ENCODE results near the gene CHRM4. TPM values are rescaled to one million over a fixed set of nuclear protein-coding genes. Genes with fewer than 3 reads are reported as not detected.

Gene CHRM4
- total RNA-seq (2014; rRNA removed; shearing (Covaris generic)) = 0.08 and 1.2 TPM in 2 replicates

DNA sequence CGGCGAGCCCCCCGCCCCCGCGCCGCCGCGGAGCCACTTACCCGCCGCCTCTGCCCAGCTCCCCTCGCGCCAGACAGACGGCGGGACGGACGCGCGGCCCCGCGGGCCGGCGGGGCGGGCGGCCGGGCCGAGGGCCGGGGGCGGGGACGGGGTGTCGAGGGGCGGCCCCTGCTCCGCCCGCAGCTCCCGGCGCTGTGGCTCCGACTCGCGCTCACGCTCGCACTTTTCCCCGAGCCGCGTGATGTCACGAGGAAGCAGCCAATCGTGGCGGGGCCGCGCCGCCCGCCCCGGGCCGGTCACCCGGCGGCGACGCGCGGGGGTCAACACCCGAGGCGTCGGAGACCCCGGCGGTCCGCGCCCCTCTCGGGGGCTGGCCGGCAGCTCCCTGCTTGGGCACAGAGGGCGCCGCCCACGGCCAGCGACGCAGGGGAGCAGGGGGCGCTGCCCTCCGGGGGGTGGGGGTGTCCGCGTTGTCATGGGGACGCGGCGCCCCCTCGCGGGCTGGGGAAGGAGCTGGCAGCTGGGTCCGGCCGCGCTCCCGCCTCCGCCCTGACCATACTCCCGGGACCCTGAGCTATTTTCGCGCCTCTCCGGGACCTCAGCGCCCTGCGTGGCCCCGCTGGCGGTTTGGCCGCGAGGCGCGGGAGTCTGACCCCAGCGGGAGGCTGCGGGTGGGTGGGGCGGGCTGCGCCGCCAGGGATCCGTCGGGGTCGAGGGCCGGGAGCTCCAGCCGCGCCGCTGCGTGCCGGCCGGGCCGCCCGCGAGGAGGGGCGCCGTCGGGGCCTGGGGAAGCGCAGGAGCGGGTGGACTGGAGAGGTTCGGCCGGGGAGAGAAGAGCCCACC is at the start of gene CHRM4:
TSS of gene CHRM4 (minus strand) at position 199 of the 843 bp plus-strand sequence. CDS start 5,219 bp downstream, outside the sequence.

DNA sequence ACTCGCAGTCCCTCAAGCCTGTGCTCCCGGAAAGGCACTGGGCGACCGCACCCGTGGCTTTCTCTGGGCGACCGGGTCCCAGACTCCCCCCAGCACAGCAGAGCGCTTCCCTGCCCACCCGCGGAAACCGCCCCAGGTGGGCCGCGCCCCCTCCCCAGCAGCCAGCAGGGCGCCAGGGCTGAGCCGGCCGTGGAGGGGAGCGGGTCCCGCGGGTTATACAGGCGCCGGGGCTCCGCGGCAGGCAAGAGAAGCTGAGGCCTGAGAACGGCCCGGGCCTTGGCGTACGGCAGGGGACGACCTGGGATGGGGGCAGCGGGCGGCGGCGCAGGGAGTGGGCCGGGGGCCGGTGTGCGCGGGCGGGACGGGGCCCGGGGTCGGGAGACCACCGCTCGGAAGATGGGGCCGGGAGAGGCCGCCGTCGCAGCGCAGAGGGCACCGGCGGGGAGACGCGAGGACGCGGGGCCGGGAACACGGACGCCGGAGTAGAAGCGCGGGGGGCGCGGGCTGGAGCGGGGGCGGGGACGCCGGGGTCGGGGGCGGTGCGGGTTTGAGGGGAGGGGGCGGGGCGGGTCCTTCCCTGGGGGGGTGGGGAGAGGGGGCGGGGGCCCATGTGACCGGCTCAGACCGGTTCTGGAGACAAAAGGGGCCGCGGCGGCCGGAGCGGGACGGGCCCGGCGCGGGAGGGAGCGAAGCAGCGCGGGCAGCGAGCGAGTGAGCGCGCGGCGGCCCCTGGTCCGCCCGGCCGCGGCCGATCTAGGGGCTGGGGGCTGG is 10.3 kb downstream of the CHRM4 start, which contains the start of gene MDK:
TSS of gene MDK (plus strand) at position 622 of the 771 bp plus-strand sequence. CDS start 389 bp downstream, outside the sequence.

DNA sequence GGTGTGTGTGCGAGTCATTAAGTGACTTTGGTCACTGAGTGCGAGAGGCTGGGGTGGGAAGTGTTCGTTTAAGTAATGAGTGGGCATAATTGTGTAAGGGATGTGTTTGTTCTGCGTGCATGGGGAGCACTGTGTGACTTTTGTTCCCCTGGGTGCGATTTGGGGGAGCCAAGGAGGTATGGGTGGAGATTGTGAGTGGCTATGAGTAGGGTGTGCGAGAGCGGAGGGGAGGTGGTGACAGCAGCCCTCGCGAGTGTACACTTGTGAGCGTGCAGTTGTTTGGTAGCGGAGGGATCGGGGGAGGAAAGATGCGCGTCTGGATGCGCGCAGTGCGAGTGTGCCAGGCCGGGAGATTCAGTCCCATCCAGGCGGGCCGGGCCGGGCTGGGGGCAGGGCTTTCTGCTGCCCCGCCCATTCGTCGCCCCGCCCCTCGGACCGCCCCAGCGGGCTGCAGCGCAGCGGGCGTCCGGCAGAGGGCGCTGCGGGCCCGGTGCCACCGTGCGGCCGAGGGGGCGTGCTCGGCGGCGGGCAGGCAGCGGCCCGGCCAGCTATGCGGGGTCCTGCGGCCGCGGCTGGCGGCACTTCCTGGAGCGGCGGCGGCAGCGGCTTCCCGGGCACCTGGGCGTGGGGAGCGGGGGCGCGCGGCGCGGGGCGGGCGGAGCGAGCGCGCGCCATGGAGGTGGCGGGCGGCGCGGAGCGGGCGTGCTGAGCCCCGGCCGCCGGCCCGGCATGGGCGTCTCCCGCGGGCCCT is 44.5 kb downstream of the CHRM4 start, which contains the start of gene DGKZ:
TSS of gene DGKZ (plus strand) at position 578 of the 751 bp plus-strand sequence. CDS start 197 bp downstream, outside the sequence.

Small RNAs within 50 kb of the gene (small RNA-seq; reads per million reads assigned to genes)
- gene MIR4688 = not detected

Other genes with a start within 250 kb of the CHRM4 start
- 1.1 and 1.2 TPM in 2 replicates for gene CREB3L1, start 114.1 kb downstream of the CHRM4 start, total RNA-seq (2014; rRNA removed; shearing (Covaris generic))
- gene DGKZ, start 44.3 kb downstream of the CHRM4 start, total RNA-seq (2014; rRNA removed; shearing (Covaris generic)) = 52.9 and 56.0 TPM in 2 replicates
- 151 and 183 TPM in 2 replicates for gene MDK, start 10.1 kb downstream of the CHRM4 start, total RNA-seq (2014; rRNA removed; shearing (Covaris generic))
- gene AMBRA1, start 202.2 kb upstream of the CHRM4 start, total RNA-seq (2014; rRNA removed; shearing (Covaris generic)) = 21.6 and 30.4 TPM in 2 replicates
- gene HARBI1, start 225.5 kb upstream of the CHRM4 start, total RNA-seq (2014; rRNA removed; shearing (Covaris generic)) = 4.6 and 5.7 TPM in 2 replicates
- gene ATG13, start 225.8 kb upstream of the CHRM4 start, total RNA-seq (2014; rRNA removed; shearing (Covaris generic)) = 144 and 164 TPM in 2 replicates